GM18519 (cell line): ENCODE results near the gene CCDC137.

Experiments
- ATAC-seq: cut with Tn5 transposase; IDR thresholded peaks from one replicate; pipeline ENCODE4 v1.9.1; 2021; ENCODE audit warnings: mild to moderate bottlenecking, moderate library complexity; ENCODE audit not compliant: unreplicated experiment, low FRiP score

CCDC137 gene

DNA sequence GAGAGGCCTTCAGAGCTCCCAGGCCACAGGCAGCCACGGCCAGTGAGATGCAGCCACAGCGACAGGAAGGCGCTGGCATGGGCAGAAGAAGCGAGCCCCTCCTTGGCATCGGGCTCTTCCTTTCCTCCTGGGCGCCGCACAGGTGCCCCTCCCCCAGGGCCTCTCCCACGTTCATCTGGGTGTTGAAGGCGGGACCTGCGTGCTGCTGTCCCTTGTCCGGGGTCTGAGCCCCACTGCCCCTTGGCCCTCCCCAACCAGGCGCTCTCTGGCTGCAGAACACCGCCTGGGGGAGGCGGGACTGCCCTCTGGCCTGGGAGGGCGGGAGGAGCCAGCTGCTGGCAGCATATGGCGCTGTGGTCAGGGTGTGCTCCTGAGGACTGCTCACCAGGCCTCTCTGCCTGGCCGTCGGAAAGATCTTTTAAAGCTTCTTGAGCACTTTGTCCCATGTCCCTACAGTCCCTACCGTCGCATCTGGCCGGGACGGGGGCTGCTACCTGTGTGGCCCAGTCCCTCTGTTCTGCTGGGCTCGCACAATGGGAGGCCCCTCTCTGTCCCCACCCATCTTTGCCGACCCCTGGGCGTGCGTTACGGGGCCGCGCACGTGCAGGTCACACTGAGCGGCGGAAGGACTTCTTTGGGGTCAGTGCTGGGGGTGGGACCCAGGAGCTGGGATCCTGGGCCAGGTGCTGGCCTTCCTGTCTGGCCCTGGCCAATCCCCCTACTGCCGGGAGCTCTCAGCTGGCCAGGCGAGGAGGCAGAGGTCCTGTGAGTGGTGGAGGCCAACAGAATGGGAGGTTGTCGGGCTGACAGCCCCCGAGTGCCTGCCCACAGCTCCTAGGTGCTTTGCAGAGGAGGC is 47.2 kb downstream of the CCDC137 start:
- no peak for ATAC-seq

DNA sequence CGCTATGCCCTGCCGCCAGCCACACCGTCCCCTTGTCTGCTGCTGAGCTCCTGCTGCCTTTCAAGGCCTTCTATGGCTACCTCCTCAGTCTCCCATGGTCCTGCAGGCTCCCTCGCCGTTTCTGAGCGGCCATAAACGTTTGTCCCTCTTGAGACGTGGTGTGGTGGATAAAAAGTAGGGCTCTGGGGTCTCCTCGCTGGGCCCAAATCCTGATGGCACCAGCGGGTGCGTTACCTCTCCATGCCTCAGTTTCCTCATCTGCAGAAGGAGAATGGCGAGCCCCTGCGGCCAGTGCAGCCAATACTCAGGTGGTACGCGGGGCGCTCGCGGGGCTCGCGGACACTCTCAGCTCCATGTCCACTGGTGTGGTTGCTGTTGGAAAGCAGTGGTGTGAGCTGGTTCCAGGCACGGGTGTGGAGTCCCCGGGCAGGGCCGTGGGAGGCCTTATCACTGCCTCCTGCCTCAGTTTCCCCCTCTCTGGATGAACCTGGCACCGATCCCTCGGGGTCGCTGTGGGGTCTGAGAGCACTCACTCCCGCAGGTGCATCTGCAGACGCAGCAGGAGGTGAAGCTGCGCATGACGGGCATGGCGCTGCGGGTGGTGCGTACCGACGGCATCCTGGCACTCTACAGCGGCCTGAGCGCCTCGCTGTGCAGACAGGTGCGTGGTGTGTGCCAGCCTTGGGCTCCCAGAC is 48.0 kb downstream of the CCDC137 start:
- ATAC-seq, result no peak

DNA sequence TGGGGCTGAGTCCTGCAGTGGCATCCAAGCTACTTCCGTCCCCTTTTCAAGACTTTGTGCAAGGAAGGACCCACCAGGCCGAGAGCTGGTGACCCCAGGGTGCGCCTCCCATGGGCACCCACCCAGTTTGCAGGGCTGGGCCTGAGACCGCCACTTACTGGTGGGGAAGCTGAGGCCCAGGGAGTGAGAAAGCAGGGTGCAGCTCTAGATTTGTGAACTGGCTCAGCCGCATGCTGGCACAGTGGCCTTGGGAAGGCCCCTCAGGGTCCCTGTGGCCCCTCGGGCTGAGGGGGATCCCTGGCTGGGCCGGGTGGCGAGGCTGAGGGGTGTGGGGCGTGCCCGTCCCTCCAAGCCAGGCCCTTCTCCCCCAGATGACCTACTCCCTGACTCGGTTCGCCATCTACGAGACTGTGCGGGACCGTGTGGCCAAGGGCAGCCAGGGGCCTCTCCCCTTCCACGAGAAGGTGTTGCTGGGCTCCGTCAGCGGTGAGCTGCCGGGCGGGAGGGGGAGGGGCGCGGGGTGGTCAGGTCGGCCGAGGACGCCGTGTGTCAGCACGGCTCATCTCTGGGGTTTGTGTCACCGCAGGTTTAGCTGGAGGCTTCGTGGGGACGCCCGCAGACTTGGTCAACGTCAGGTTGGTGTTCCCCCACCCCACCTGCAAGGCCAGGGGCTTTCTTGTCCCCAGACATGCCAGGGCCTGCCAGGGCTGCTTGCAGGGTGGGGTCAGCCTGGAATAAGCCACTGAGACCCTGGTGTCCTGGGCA is 48.8 kb downstream of the CCDC137 start:
- ATAC-seq, result no peak

DNA sequence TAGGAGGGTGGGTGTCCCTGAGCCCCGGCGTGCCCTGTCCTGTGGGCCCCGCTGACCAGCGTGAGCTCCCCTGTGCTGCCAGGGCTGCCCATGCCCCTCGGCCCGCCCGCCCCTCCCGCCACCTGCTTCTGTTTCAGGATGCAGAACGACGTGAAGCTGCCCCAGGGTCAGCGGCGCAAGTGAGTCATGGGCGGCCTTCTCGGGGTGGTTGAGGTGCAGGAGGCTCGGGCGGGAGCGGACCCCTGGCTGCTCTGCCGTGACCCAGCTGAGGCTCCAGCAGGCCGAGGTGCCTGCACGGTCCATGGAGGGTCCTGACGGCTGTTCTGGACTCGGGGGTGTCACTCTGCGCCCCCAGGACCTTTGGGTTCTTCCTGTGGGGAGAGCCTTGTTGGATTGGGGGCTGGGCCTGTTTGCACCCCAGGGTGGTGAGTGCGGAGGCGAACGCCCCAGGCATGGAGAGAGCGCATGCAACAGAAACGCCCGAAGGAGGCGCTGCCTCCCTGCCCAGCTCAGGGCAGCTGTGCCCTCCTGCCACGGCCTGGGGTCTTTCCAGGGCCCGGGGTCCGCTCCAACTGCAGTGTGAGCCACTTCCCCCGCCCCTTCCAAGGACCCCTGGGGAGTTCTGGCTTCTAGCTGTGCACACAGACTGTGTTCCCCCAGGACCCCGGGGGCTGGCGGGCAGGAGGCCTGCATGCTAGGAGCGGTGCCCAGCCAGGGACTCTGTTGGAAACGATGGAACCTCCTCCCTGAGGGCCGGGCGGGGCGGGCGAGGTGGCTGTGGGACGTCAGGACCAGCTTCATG is 49.5 kb downstream of the CCDC137 start:
- ATAC-seq, result no peak

- ATAC-seq, result no peak
Measured at GRCh38 chr17:81716674-81716996, 50.1 kb downstream of the CCDC137 start.

- ATAC-seq, result no peak
Measured at GRCh38 chr17:81717049-81717765, 50.7 kb downstream of the CCDC137 start.

- ATAC-seq, result no peak
Measured at GRCh38 chr17:81717766-81718089, 51.2 kb downstream of the CCDC137 start.

GRCh38 chr17:81719410-81720266 is 53.1 kb downstream of the CCDC137 start:
- no peak for ATAC-seq

DNA sequence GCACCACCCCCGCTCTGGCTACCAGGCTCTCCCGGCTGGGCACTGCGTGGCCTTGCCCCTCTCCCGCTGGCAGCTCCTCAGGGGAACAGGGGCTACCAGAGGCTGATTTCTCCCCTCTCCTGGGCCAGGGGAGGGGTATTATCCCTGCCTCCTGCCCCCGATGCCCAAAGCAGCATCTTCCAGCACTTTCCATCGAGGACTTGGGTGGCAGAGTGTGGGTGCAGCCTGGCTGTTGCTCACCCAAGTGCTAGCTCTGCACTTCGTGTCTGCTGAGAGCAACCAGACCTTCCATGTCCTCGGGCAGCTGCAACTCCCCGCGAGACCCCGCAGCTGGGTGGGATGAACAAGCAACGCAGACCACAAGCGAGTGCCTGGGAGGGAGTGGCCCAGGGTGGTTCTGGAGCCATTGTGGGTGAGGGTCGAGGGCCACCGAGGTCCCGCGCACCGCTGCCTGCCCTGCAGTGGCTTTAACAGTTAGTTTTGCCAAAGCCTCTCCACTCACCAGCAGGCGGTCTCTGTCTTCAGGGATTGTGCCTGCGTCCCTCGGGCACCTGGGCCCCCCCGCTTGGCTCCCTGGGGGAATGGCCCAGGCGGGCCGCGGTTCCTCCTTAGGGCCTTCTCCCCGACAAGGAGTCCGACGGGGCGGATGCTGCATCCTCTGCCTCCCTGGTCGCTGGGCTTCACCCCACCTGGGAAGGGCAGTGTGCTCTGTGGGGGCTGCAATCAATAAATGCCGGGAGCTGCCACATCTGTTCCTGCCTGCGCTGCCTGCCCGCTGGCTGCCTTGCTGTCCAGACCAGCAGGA is 53.9 kb downstream of the CCDC137 start:
- ATAC-seq, result no peak

- ATAC-seq, result no peak
Measured at GRCh38 chr17:81722184-81723120, 55.9 kb downstream of the CCDC137 start.
